RWPE1 (cell line): ENCODE measurements around the gene OXGR1.

Experiments used
- CTCF ChIA-PET: fragments of 350-600 bp; sonication (Branson Sonifier 250); formaldehyde crosslinking; extraction: SDS; loops from one replicate; lab custom pipeline; 2021; lab: Yijun Ruan, JAX
- POLR2A ChIA-PET: fragments of 400-600 bp; formaldehyde crosslinking; extraction: SDS; loops from one replicate; lab custom pipeline; 2020; ENCODE audit warnings: antibody characterized with exemption; ENCODE audit not compliant: low non-redundant PET; lab: Yijun Ruan, JAX
- DNase-seq: peaks from one replicate; pipeline ENCODE4 v3.0.0; 2012; ENCODE audit warnings: low spot score
- H3K27ac ChIP-seq: fragments of 450-650 bp; 2 replicates; pipeline ENCODE4 v1.5.1; 2017
- CTCF ChIP-seq: fragments of 450-650 bp; conservative IDR thresholded peaks from 2 replicates; pipeline ENCODE4 v1.5.1; 2017; ENCODE audit warnings: low read depth, mild to moderate bottlenecking

The OXGR1 gene

GRCh38 chr13:97001636-97002035 lies 7.4 kb upstream of the OXGR1 start:
- no peak for TF ChIP-seq CTCF
- no peak for DNase-seq
- CTCF ChIA-PET: interaction anchor here (0.6 kb wide), 1 partner anchor 66 kb away, joined by 3 read pairs; no protein-coding TSS in a partner anchor
- POLR2A ChIA-PET: no interaction called here
- H3K27ac ChIP-seq: no peak overlapping the region

- POLR2A ChIA-PET: no interaction called here
- CTCF ChIA-PET: no interaction called here
- H3K27ac ChIP-seq: no peak overlapping the region
- no peak for TF ChIP-seq CTCF
- no peak for DNase-seq
Measured at GRCh38 chr13:97000295-97000925, 6.1 kb upstream of the OXGR1 start.

GRCh38 chr13:96999091-96999490 lies 4.8 kb upstream of the OXGR1 start:
- no peak overlapping the region for H3K27ac ChIP-seq
- no peak for DNase-seq
- TF ChIP-seq CTCF: no peak
- ChIA-PET CTCF (no interaction called here), POLR2A (interaction anchor here (0.6 kb wide), 1 partner anchor 118 kb away, joined by 3 read pairs; no protein-coding TSS in a partner anchor)

GRCh38 chr13:96998051-96998450 lies 3.8 kb upstream of the OXGR1 start:
- ChIA-PET CTCF (no interaction called here), POLR2A (no interaction called here)
- no peak overlapping the region for H3K27ac ChIP-seq
- DNase-seq: no peak
- no peak for TF ChIP-seq CTCF

GRCh38 chr13:96996886-96997285 lies 2.6 kb upstream of the OXGR1 start:
- no peak overlapping the region for H3K27ac ChIP-seq
- CTCF ChIA-PET: interaction anchor here (0.6 kb wide), 1 partner anchor 1857 kb away, joined by 3 read pairs; no protein-coding TSS in a partner anchor
- POLR2A ChIA-PET: no interaction called here
- no peak for DNase-seq
- no peak for TF ChIP-seq CTCF

- no peak overlapping the region for H3K27ac ChIP-seq
- ChIA-PET POLR2A (no interaction called here), CTCF (interaction anchor here (0.6 kb wide), 1 partner anchor 823 kb away, joined by 6 read pairs; no protein-coding TSS in a partner anchor)
- no peak for TF ChIP-seq CTCF
- DNase-seq: no peak
Measured at GRCh38 chr13:96996107-96996506, 1.8 kb upstream of the OXGR1 start.
